ENCODE measurements around the gene RTN4RL1. TPM values are rescaled to one million over a fixed set of nuclear protein-coding genes. Genes with fewer than 3 reads are reported as not detected.
A peak's percentile ranks its signal among the peaks of the same experiment; 100 is the strongest.

Gene RTN4RL1
- total RNA-seq, 1 donor from 2014 or later = 3.7 TPM

- no peak for DNase-seq (ENCODE audit: extremely low spot score in 2 of 2)
- Histone ChIP-seq H3K4me3 (no peak overlapping the region), H3K9me3 (no peaks in the 10 kb centered on the region), H3K4me1 (peaks cover 28% of the 10 kb centered on the region), H3K36me3 (no peaks in the 10 kb centered on the region), H3K27ac (no peak overlapping the region), H3K27me3 (no peaks in the 10 kb centered on the region)
- intact Hi-C loops (cut with DNase I) = no loop called here
- TF ChIP-seq CTCF (IDR thresholded peaks at IDR 0.05) = no peak
- no peak for TF ChIP-seq POLR2AphosphoS5 (IDR thresholded peaks at IDR 0.05; ENCODE audit: insufficient read depth in 1 of 2, low read depth in 1 of 2)
- TF ChIP-seq POLR2A (IDR thresholded peaks at IDR 0.05) = no peak
Observed at GRCh38 chr17:2003525-2003924, 21.6 kb downstream of the RTN4RL1 start.

GRCh38 chr17:2002767-2003329, 22.3 kb downstream of the RTN4RL1 start:
- TF ChIP-seq CTCF (IDR thresholded peaks at IDR 0.05) = no peak
- TF ChIP-seq POLR2AphosphoS5 (IDR thresholded peaks at IDR 0.05; ENCODE audit: insufficient read depth in 1 of 2, low read depth in 1 of 2) = no peak
- no peak for TF ChIP-seq POLR2A (IDR thresholded peaks at IDR 0.05)
- Histone ChIP-seq H3K36me3 (no peaks in the 10 kb centered on the region), H3K27ac (no peak overlapping the region), H3K9me3 (no peaks in the 10 kb centered on the region), H3K4me1 (peaks cover 34% of the 10 kb centered on the region), H3K4me3 (no peak overlapping the region), H3K27me3 (no peaks in the 10 kb centered on the region)
- intact Hi-C loops (cut with DNase I) = no loop called here
- no peak for DNase-seq (ENCODE audit: extremely low spot score in 2 of 2)

GRCh38 chr17:1999557-2000251, 25.4 kb downstream of the RTN4RL1 start:
- Histone ChIP-seq H3K4me1 (peaks cover 60% of the 10 kb centered on the region), H3K27me3 (no peaks in the 10 kb centered on the region), H3K27ac (peak overlapping the region; percentile 80), H3K4me3 (no peak overlapping the region), H3K9me3 (no peaks in the 10 kb centered on the region), H3K36me3 (no peaks in the 10 kb centered on the region)
- intact Hi-C loops (cut with DNase I) = no loop called here
- TF ChIP-seq POLR2A (IDR thresholded peaks at IDR 0.05) = no peak
- no peak for TF ChIP-seq CTCF (IDR thresholded peaks at IDR 0.05)
- peak; percentile 52 to 63 for TF ChIP-seq POLR2AphosphoS5 (IDR thresholded peaks at IDR 0.05; ENCODE audit: insufficient read depth in 1 of 2, low read depth in 1 of 2)
- no peak for DNase-seq (ENCODE audit: extremely low spot score in 2 of 2)

GRCh38 chr17:1997927-1998742, 27.0 kb downstream of the RTN4RL1 start:
- no peak for TF ChIP-seq POLR2AphosphoS5 (IDR thresholded peaks at IDR 0.05; ENCODE audit: insufficient read depth in 1 of 2, low read depth in 1 of 2)
- no peak for TF ChIP-seq CTCF (IDR thresholded peaks at IDR 0.05)
- TF ChIP-seq POLR2A (IDR thresholded peaks at IDR 0.05) = no peak
- H3K9me3 ChIP-seq = no peaks in the 10 kb centered on the region
- intact Hi-C loops (cut with DNase I) = no loop called here
- DNase-seq (ENCODE audit: extremely low spot score in 2 of 2) = no peak
- H3K27ac ChIP-seq = peak overlapping the region; percentile 80
- H3K36me3 ChIP-seq = no peaks in the 10 kb centered on the region
- H3K27me3 ChIP-seq = no peaks in the 10 kb centered on the region
- peak overlapping the region; percentile 41 to 55 for H3K4me3 ChIP-seq
- peaks cover 60% of the 10 kb centered on the region for H3K4me1 ChIP-seq

Measured in vagina (tissue), 2 donors.